Measurements from ENCODE around the gene LRRC4C. TPM values are rescaled to one million over a fixed set of nuclear protein-coding genes. Genes with fewer than 3 reads are reported as not detected.

The LRRC4C gene
- total and polyA plus RNA-seq, 11 donors: 0.08 to 1.2 (median 0.48) TPM; not detected in 1

DNA sequence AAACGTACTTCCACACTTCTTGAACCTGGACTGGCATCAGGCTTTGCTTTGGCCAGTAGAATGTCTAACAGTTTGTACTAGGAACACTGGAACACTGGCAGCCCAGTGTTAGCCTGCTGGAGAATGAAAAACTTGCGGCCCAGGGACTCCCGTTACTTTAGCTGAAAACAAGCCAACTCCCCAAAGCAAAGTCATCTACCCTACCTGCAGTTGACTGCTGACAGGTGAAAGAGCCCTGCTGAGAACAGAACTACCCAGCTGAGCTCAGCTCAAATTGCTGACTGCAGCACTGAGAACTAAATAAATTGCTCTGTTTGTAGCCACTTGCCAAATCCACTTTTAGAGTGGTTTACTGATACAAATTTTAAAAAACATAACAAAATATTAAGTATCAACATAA is 342.5 kb downstream of the LRRC4C start:
- no peak for TF ChIP-seq POLR2A (IDR thresholded peaks at IDR 0.05)
- TF ChIP-seq CTCF (IDR thresholded peaks at IDR 0.05): no peak
- no peak for ATAC-seq
- no peak for DNase-seq
- WGBS, 4 donors: 44 to 59% (median 45%) methylated on average over 3 of the region's 3 CpGs
- intact Hi-C loops (cut with DNase I): no loop called here
- H3K9me3 ChIP-seq: no peaks in the 10 kb centered on the region
- H3K36me3 ChIP-seq: no peaks in the 10 kb centered on the region
- no peaks in the 10 kb centered on the region for H3K4me1 ChIP-seq
- H3K4me3 ChIP-seq: no peak overlapping the region
- H3K27ac ChIP-seq: no peak overlapping the region
- H3K27me3 ChIP-seq: no peaks in the 10 kb centered on the region

GRCh38 chr11:41115066-41115465 is 344.4 kb downstream of the LRRC4C start:
- DNase-seq (no peak), ATAC-seq (no peak)
- no peak overlapping the region for H3K27ac ChIP-seq
- intact Hi-C loops (cut with DNase I): no loop called here
- no peaks in the 10 kb centered on the region for H3K27me3 ChIP-seq
- H3K4me1 ChIP-seq: no peaks in the 10 kb centered on the region
- H3K36me3 ChIP-seq: no peaks in the 10 kb centered on the region
- no peaks in the 10 kb centered on the region for H3K9me3 ChIP-seq
- TF ChIP-seq CTCF (IDR thresholded peaks at IDR 0.05): no peak
- H3K4me3 ChIP-seq: no peak overlapping the region

DNA sequence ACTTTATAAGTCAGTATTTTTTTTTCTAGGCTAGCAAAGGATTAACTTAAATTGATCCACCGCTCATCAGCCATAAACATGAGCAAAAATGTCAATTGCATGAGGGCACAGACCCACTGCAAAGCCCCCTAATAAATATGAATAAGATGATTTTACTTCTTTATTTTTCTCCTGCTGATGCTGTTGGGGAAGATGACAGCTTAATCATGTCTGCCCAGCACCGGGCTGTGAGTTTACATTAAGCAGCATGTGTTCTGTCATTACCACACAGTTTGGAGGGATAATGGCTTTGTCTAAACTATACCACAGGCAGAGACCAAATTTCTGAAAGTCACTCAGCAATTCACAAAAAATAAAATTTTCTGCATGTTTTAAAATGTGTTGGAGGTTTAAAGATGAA is 346.3 kb downstream of the LRRC4C start:
- no peak overlapping the region for H3K4me3 ChIP-seq
- no peaks in the 10 kb centered on the region for H3K27me3 ChIP-seq
- H3K9me3 ChIP-seq: no peaks in the 10 kb centered on the region
- ATAC-seq (no peak), DNase-seq (no peak)
- TF ChIP-seq CTCF (IDR thresholded peaks at IDR 0.05) (no peak), POLR2A (IDR thresholded peaks at IDR 0.05) (no peak)
- intact Hi-C loops (cut with DNase I): no loop called here
- no peak overlapping the region for H3K27ac ChIP-seq
- WGBS, 4 donors: 53 to 58% (median 55%) methylated on average over 2 of the region's 2 CpGs
- no peaks in the 10 kb centered on the region for H3K4me1 ChIP-seq
- no peaks in the 10 kb centered on the region for H3K36me3 ChIP-seq

DNA sequence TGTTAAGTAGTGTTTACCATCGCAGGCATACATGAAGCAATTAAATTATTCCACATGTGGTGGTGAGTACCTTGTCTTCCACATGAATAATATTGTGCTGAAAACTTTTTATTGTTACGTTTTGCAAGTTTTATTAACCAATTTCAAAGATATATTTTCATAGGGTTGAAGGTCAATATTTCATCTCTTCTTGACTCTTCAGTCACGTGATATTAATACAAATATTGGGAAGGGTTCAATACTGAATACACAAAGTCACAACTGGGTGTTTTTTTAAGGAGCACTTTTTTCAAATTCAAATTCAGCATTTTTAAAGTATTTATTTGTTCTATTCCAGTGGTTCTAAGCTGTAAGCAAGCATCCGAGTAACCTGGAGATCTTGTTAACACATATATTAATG is 348.9 kb downstream of the LRRC4C start:
- DNase-seq (no peak), ATAC-seq (no peak)
- intact Hi-C loops (cut with DNase I): no loop called here
- no peaks in the 10 kb centered on the region for H3K4me1 ChIP-seq
- H3K4me3 ChIP-seq: no peak overlapping the region
- no peak overlapping the region for H3K27ac ChIP-seq
- no peaks in the 10 kb centered on the region for H3K27me3 ChIP-seq
- TF ChIP-seq POLR2A (IDR thresholded peaks at IDR 0.05) (no peak), CTCF (IDR thresholded peaks at IDR 0.05) (no peak)
- no peaks in the 10 kb centered on the region for H3K9me3 ChIP-seq
- WGBS, 4 donors: 66 to 80% (median 71%) methylated on average over 4 of the region's 4 CpGs
- H3K36me3 ChIP-seq: no peaks in the 10 kb centered on the region

Data from heart left ventricle (tissue), 16 donors.